Measurements from ENCODE around the gene PMEPA1.
"Not testable (repeated sequence)": the region's sequence is repeated elsewhere in the genome, so short reads cannot be mapped to it uniquely, and the experiment has no call there.

PMEPA1 gene

GRCh38 chr20:57652606-57653545 lies 56.9 kb downstream of the PMEPA1 start:
- DNase-seq (ENCODE audit: low read depth in 1 of 2, low spot score in 1 of 2): no peak

DNA sequence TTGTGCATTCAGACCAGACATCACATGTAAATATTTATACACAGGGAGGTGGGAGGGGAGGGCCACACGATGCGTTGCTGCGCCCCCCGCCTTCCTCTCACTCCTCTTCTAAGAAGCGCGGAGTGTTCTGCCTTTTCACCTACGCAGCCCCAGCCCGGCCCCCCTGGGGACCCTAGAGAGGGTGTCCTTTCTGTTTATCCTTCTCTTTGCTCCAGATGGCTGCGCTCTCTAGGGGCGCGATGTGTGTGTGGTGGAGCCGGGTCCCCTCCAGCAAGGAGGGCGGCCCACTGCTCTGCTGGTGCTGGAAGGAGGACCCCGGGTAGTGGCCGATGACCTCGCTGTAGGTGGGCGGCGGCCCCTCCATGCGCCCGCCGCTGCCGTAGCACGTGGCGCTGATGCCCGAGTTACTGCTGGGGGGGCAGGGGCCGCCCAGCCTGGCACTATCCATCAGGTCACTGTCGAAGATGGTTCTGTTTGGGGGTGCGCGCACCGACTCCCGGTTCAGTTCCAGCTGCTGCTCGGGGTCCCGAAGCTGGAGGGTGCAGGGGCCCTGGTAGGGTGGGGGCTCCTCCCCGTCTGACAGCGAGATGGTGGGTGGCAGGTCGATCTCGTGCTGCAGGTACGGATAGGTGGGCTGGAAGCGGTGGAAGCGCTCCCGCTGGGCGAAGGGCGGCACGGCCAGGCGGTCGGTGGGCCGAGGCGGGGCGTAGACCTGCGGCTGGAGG lies 57.8 kb downstream of the PMEPA1 start:
- DNase-seq (ENCODE audit: low read depth in 1 of 2, low spot score in 1 of 2): peak in 1 of 2 donors; percentile 2

DNA sequence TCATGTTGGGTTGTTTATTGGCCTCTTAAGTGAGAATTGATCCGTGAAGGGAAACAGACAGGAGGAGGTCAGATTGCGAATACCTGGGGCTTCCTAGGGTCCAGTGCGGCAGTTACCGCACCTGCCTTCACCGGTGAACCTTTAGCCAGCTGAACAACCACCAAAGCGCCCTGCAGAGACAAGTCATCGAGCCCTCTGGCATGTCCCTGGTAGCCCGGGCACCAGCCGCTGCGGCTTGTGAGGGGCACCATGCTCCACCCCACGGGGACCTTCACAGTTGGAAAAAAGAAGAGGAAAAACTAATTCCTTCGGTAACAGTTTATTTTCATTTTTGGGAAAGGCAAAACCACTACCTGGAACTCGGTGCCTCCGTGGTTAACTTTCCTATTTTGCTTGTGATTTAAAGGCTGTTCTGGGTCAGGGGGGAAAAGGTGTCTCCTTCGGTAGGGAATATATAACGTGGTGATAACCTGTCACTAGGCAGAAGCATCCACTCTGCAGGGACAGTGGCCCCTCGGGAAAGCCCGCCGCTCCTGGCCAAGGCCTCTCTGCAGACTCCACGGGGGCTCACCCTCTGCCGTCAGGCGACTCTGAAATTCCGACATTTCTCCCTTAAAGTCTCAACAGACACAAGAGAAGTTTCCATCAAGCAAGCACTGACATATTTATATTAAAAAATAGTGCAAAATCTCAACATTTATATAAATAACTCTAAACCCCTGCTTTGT lies 58.9 kb downstream of the PMEPA1 start:
- DNase-seq (ENCODE audit: low read depth in 1 of 2, low spot score in 1 of 2): no peak

DNA sequence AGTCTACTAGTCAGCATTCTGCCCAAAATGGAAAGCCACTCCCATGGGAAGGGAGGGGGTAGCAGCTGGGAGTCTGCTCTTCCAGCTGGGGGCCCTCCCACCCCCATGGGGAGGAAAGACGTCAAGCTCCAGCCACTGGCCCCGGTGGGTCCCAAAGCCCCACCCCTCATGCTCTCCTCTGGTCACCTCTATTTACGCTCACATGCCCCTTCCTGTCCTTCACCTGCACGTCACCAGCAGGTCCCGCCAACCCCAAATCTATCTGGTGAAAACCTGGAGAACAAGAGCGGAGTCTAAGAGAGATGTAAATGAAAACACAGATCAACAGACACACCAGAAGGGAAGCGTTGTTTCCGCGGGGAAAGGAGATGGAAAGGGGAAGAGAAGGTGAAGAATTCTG lies 59.5 kb downstream of the PMEPA1 start:
- DNase-seq (ENCODE audit: low read depth in 1 of 2, low spot score in 1 of 2): no peak

- DNase-seq (ENCODE audit: low read depth in 1 of 2, low spot score in 1 of 2): no peak
Observed at GRCh38 chr20:57649617-57650015, 60.2 kb downstream of the PMEPA1 start.

GRCh38 chr20:57648878-57649616 lies 60.8 kb downstream of the PMEPA1 start:
- no peak for DNase-seq (ENCODE audit: low read depth in 1 of 2, low spot score in 1 of 2)

DNA sequence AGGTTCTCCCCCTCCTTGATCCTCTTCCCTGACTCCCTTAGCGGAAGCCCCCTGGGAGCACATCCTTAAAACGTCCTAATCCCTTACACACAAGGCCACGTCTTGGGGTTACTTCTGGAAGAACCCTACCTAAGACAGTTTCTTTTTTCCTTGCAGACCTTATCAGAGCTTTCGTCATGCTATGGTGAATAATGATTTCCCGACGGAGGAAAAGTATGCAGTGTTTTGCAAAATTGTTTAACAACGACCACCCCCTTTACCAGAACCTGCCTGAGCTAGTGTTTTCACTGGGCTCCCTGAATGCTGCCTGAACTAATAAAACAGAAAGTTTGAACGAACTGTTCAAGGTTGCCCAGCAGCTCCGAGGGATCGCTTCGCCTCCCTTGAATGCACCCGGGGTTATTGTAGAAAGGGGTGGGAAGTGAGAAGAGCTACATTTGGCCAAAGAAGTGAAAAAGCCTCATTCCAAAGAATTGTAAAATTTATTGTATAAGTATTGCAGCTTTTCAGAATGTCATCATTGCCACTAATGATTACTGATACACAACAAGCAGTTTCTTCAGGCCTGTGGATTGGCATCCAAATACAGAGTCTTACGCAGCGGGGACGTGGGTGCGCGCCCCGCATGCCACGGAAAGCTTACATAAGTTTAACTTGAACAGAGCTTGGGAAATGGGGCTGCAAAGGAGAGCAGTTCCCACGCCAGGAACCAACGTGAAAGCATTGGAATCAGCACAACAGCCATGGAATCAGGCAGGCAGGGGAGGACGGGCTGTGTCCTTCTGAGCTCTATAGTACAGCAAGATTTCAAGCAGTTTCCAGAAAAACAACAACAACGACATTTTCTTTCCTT lies 61.7 kb downstream of the PMEPA1 start:
- peak in 1 of 2 donors; percentile 2 for DNase-seq (ENCODE audit: low read depth in 1 of 2, low spot score in 1 of 2)

GRCh38 chr20:57647006-57647932 lies 62.5 kb downstream of the PMEPA1 start:
- peak in 1 of 2 donors; percentile 2 for DNase-seq (ENCODE audit: low read depth in 1 of 2, low spot score in 1 of 2)

DNA sequence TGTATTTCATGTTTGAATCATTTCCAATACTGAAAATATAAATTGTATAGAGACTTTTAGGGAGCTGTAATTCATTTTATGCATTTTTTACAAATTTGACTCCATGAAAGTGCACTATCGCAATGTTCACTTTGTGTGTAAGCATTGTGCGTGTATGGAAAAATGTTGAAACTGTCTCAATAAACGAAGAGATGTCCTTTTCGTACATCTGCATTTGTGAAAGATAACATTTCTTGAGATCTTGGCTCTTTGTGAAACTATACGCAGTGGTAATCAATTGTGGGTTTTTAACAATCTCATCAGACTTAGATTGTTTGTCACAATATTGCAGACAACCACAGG lies 70.9 kb downstream of the PMEPA1 start:
- DNase-seq (ENCODE audit: low read depth in 1 of 2, low spot score in 1 of 2): no peak

GRCh38 chr20:57638173-57638894 lies 71.5 kb downstream of the PMEPA1 start:
- DNase-seq (ENCODE audit: low read depth in 1 of 2, low spot score in 1 of 2): no peak

- no peak for DNase-seq (ENCODE audit: low read depth in 1 of 2, low spot score in 1 of 2)
Observed at GRCh38 chr20:57633945-57634491, 75.8 kb downstream of the PMEPA1 start.

DNA sequence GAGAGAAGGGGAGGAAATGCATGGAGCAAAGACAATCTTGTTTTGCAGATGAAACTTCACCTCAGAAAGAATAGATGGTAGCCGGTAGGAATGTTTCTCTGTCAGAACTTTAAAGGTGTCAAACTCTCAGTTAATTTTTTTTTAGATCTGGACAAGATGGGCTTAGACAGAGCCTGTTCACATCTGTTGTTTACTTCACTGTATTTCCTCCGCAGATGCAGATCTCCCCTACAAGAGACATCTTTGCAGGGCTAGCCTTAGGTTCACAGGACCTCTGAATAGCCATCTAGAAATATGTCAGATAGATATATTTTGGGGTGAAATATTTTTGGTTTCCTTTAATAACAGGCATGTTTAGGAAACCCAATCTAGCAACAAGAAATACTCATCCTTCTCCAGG lies 77.5 kb downstream of the PMEPA1 start:
- DNase-seq (ENCODE audit: low read depth in 1 of 2, low spot score in 1 of 2): no peak

- no peak for DNase-seq (ENCODE audit: low read depth in 1 of 2, low spot score in 1 of 2)
Observed at GRCh38 chr20:57630061-57630460, 79.8 kb downstream of the PMEPA1 start.

DNA sequence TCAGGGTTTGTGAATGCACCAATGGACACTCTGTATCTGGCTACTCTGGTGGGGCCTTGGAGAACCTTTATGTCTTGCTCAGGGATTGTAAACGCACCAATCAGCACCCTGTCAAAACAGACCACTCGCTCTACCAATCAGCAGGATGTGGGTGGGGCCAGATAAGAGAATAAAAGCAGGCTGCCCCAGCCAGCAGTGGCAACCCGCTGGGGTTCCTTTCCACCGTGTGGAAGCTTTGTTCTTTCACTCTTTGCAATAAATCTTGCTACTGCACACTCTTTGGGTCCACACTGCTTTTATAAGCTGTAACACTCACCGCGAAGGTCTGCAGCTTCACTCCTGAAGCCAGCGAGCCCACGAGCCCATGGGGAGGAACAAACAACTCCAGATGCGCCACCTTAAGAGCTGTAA lies 80.3 kb downstream of the PMEPA1 start:
- DNase-seq (ENCODE audit: low read depth in 1 of 2, low spot score in 1 of 2): not testable (repeated sequence)

DNA sequence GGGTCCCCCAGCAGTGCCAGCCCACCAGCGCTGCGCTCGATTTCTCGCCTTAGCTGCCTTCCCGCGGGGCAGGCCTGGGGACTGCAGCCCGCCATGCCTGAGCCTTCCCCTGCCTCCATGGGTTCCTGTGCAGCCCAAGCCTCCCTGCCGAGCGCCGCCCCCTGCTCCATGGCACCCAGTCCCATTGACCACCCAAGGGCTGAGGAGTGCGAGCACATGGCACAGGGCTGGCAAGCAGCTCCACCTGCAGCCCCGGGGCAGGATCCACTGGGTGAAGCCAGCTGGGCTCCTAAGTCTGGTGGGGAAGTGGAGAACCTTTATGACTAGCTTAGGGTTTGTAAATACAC lies 80.9 kb downstream of the PMEPA1 start:
- DNase-seq (ENCODE audit: low read depth in 1 of 2, low spot score in 1 of 2): not testable (repeated sequence)

GRCh38 chr20:57628047-57628961 lies 81.5 kb downstream of the PMEPA1 start:
- no peak for DNase-seq (ENCODE audit: low read depth in 1 of 2, low spot score in 1 of 2)

DNA sequence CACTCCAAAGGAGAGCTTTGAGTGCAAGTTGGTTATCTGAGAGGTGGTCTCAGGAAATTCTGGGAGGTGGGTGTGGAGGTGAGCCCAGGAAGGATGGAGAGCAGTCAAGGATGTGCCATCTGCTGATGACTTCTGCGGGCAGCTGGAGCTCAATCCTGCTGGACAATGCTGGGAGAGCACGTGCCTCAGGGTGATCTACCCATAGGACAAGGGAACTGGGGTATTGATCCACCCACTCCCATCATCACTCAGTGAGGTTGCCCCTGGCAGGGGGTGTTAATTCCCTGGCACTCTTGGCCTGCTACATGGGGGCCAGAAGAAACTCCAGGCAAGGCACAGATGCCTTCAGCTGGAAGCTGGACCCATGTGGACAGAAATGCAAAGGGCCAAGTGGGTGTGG lies 82.5 kb downstream of the PMEPA1 start:
- DNase-seq (ENCODE audit: low read depth in 1 of 2, low spot score in 1 of 2): no peak
